GM12878 (cell line): ENCODE measurements around the gene ASPHD1. TPM values are rescaled to one million over a fixed set of nuclear protein-coding genes. Genes with fewer than 3 reads are reported as not detected.

Experiments
- ATAC-seq: fragments of 200-7000 bp; cut with Tn5 transposase; 3 replicates; pipeline ENCODE4 v1.9.1; 2020; ENCODE audit warnings: mild to moderate bottlenecking, moderate library complexity
- BruUV-seq: library from RNA; stranded (reverse); fragments of 400-500 nt; replicated peaks from 2 replicates; lab custom pipeline; 2021; lab: Mats Ljungman, UMichigan
- CTCF ChIA-PET: fragments of 300-600 bp; sonication (Branson Sonifier 250); formaldehyde crosslinking; extraction: SDS; loops from one replicate; lab custom pipeline; 2021; ENCODE audit warnings: inconsistent platforms; lab: Yijun Ruan, JAX
- POLR2A ChIA-PET: fragments of 350-600 bp; formaldehyde crosslinking; extraction: SDS; loops from one replicate; lab custom pipeline; 2021; ENCODE audit warnings: inconsistent platforms; lab: Charles Lee
- RAD21 ChIA-PET: fragments of 300-600 bp; sonication (Branson Sonifier 250); formaldehyde crosslinking; loops from one replicate; lab custom pipeline; 2023; ENCODE audit warnings: antibody characterized with exemption; ENCODE audit not compliant: unreplicated experiment; lab: Charles Lee
- SMC1A ChIA-PET: fragments of 300-600 bp; sonication (Branson Sonifier 250); formaldehyde crosslinking; loops from one replicate; lab custom pipeline; 2023; ENCODE audit not compliant: unreplicated experiment, uncharacterized antibody; lab: Charles Lee
- DNase-seq: peaks from one replicate; pipeline ENCODE4 v3.0.0-alpha.2; 2011; ENCODE audit warnings: low read depth, low spot score
- FAIRE-seq: peaks from 3 replicates; lab custom pipeline; 2011; peaks lifted over from hg19 to GRCh38; lab: Jason Lieb, UNC
- H2AFZ ChIP-seq: 2 replicates; pipeline ENCODE4 v1.6.0; 2011; ENCODE audit warnings: low read depth, low read length, control low read depth; ENCODE audit not compliant: control insufficient read depth
- H3K27ac ChIP-seq: 2 replicates; pipeline ENCODE4 v1.5.1; 2011; ENCODE audit warnings: control low read depth; ENCODE audit not compliant: control insufficient read depth, insufficient read depth
- H3K27me3 ChIP-seq, 2 experiments: replicated peaks in 1 of 2; 2 replicates each; pipeline versions ENCODE4 v1.6.0 to v1.6.1; 2011; ENCODE audit warnings: low read length in 1 of 2; ENCODE audit not compliant: control insufficient read depth in 2 of 2, insufficient read depth in 2 of 2
- H3K36me3 ChIP-seq, 2 experiments: 2 replicates each; pipeline ENCODE4 v1.5.1; 2011; ENCODE audit warnings: low read length in 1 of 2; ENCODE audit not compliant: control insufficient read depth in 2 of 2, insufficient read depth in 2 of 2
- H3K4me1 ChIP-seq: 2 replicates; pipeline ENCODE4 v1.6.1; 2011; ENCODE audit warnings: mild to moderate bottlenecking, low read length, moderate library complexity, mixed read lengths; ENCODE audit not compliant: control insufficient read depth, insufficient read depth
- H3K4me2 ChIP-seq: 2 replicates; pipeline ENCODE4 v1.6.0; 2011; ENCODE audit warnings: control low read depth; ENCODE audit not compliant: control insufficient read depth, insufficient read depth
- H3K4me3 ChIP-seq: fragments of 200-600 bp; sonication (generic); 2 replicates; pipeline ENCODE4 v1.5.1; 2016
- H3K79me2 ChIP-seq: 2 replicates; pipeline ENCODE4 v1.6.0; 2011; ENCODE audit warnings: low read length; ENCODE audit not compliant: control insufficient read depth, insufficient read depth
- H3K9ac ChIP-seq: 2 replicates; pipeline ENCODE4 v1.8.0; 2011; ENCODE audit warnings: low read length, control low read depth, mixed read lengths; ENCODE audit not compliant: control insufficient read depth, insufficient read depth
- H3K9me3 ChIP-seq: replicated peaks from 3 replicates; pipeline ENCODE4 v1.5.1; 2011; ENCODE audit warnings: mild to moderate bottlenecking, low read length; ENCODE audit not compliant: control insufficient read depth, insufficient read depth
- H4K20me1 ChIP-seq: 2 replicates; pipeline ENCODE4 v1.6.0; 2011; ENCODE audit not compliant: control insufficient read depth, insufficient read depth
- CREB1 ChIP-seq: IDR thresholded peaks from 2 replicates; pipeline ENCODE4 v1.6.1; 2012; ENCODE audit warnings: low read depth, mild to moderate bottlenecking, inconsistent platforms
- POLR2A ChIP-seq: IDR thresholded peaks from 2 replicates; pipeline ENCODE4 v1.6.1; 2011; ENCODE audit warnings: low read depth, mild to moderate bottlenecking, low read length
- WGBS: methylation state at CpG from one replicate; pipeline ENCODE4 v1.1.6; 2016; ENCODE audit warnings: low lambda C conversion rate; ENCODE audit not compliant: insufficient replicate concordance, insufficient coverage; ENCODE audit errors: missing lambda C conversion rate; 5-methylcytosine and 5-hydroxymethylcytosine counted together
- in situ Hi-C: fragments of 300-500 bp; cut with MboI; formaldehyde crosslinking; loops from 9 replicates; pipeline ENCODE4 v1.14.3; 2018; ENCODE audit warnings: mixed read lengths
- intact Hi-C: fragments of 100-400 bp; cut with micrococcal nuclease; formaldehyde crosslinking; loops from one replicate; pipeline ENCODE4 v1.14.2; 2022; ENCODE audit not compliant: unreplicated experiment
- polyA plus RNA-seq, 11 experiments: library from polyadenylated mRNA; depleted of rRNA in 4 of 11; unstranded in 6 of 11; stranded (reverse) in 5 of 11; fragments of >200 nt; fragmentation: Nextera tagmentation in 4 of 11; fragmentation: Illumina TruSeq in 1 of 11; extraction: Ambion mirVana in 4 of 11; extraction: Trizol in 1 of 11; gene quantifications; 1 replicate in 1 of 11; 2 replicates in 10 of 11; pipeline versions ENCODE4 v1.2.1 to v1.2.3, GENCODE V29; 2011 to 2016; ENCODE audit warnings: inconsistent platforms in 2 of 11, missing spikeins in 2 of 11, low read depth in 1 of 11
- total RNA-seq, 4 experiments: library from RNA; depleted of rRNA in 3 of 4; stranded (reverse); fragments of >200 nt in 3 of 4; fragmentation: Illumina TruSeq in 1 of 4; extraction: Trizol in 1 of 4; gene quantifications; 2 replicates each; pipeline versions ENCODE4 v1.2.1 to v1.2.3, GENCODE V29; 2013 to 2021
- TF ChIP-seq, protein P1 (sequence below): IDR thresholded peaks from 2 replicates; pipeline ENCODE4 v1.6.1; 2012; ENCODE audit warnings: low read depth, low read length, improper control_type of control experiment

ASPHD1 gene
- total and polyA plus RNA-seq, 10 of the 15 experiments (the other 5 are each of a cell fraction or from before 2014, with no cell fraction given): not detected

DNA sequence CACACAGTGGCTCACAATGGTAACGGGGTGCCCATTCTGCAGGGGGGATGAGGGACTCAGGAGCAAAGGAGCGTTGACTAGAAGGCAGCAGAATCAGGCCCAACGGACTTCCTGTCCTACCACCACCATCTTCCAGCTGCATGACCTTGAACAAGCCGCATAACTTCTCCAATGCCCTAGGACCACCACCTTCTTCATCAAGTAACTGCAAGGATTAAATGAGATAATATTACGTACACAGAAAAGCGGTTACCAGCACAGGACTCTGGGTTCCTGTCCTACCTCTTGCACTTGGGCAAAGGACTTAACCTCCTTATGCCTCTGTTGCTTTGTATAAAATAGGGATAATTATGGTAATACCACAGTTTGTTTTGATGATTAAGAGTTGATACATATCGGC is 4.7 kb downstream of the ASPHD1 start:
- TF ChIP-seq POLR2A (peak; percentile 4; the same call in 1 of the 2 replicates), CREB1 (no peak)
- no peak overlapping the region for H3K4me2 ChIP-seq
- no peaks in the 10 kb centered on the region for H3K79me2 ChIP-seq
- H3K4me3 ChIP-seq: no peak overlapping the region
- no peaks in the 10 kb centered on the region for H4K20me1 ChIP-seq
- no peak overlapping the region for H3K27ac ChIP-seq
- DNase-seq (no peak), FAIRE-seq (no peak), ATAC-seq (no peak)
- POLR2A ChIA-PET: interaction anchor here (1.1 kb wide), 1 partner anchor 22 kb away, joined by 3 read pairs; the partner anchor contains the start of gene KCTD13
- H3K27me3 ChIP-seq: no peaks in the 10 kb centered on the region
- BruUV-seq: no TSS peak
- SMC1A ChIA-PET: no interaction called here
- in situ Hi-C loops (no loop called here), intact Hi-C loops (loop anchor here (10.0 kb wide), 1 partner anchor 120 kb away; the partner anchor contains the start of gene C16orf92)
- H3K36me3 ChIP-seq: no peaks in the 10 kb centered on the region
- no peak overlapping the region for H2AFZ ChIP-seq
- 88% methylated on average over 7 of the region's 7 CpGs for WGBS
- no peaks in the 10 kb centered on the region for H3K9me3 ChIP-seq
- RAD21 ChIA-PET: no interaction called here
- CTCF ChIA-PET: no interaction called here
- no peaks in the 10 kb centered on the region for H3K4me1 ChIP-seq
- H3K9ac ChIP-seq: no peak overlapping the region

DNA sequence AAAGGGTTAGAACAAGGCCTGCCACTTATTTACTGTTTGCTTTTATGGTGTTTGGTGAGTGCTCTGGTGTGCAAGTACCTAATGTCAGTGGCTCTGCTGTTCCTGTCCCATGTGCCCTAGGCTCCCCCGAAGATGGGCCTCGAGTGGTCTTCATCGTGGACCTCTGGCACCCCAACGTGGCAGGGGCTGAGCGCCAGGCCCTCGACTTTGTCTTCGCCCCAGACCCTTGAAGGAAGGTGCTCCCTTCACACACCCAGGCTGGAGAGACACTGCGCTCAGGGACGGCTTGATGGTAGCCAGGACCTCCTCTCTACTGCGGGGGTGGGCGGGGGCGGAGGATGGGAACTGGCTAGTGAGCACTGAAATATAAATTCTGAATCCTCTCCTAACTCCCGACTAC is 5.4 kb downstream of the ASPHD1 start:
- Histone ChIP-seq H3K4me3 (no peak overlapping the region), H3K4me1 (no peaks in the 10 kb centered on the region), H3K9me3 (no peaks in the 10 kb centered on the region), H3K79me2 (no peaks in the 10 kb centered on the region), H3K27ac (no peak overlapping the region), H3K9ac (no peak overlapping the region), H3K36me3 (no peaks in the 10 kb centered on the region), H3K27me3 (no peaks in the 10 kb centered on the region), H2AFZ (no peak overlapping the region), H3K4me2 (no peak overlapping the region), H4K20me1 (no peaks in the 10 kb centered on the region)
- SMC1A ChIA-PET: no interaction called here
- intact Hi-C loops: loop anchor here (10.0 kb wide), 1 partner anchor 119 kb away; the partner anchor contains the start of gene C16orf92
- no peak for DNase-seq
- POLR2A ChIA-PET: interaction anchor here (0.6 kb wide), 1 partner anchor 269 kb away, joined by 3 read pairs; no protein-coding TSS in a partner anchor
- in situ Hi-C loops: no loop called here
- WGBS: 89% methylated on average over 13 of the region's 13 CpGs
- BruUV-seq: no TSS peak
- no peak for ATAC-seq
- TF ChIP-seq, protein P1, sequence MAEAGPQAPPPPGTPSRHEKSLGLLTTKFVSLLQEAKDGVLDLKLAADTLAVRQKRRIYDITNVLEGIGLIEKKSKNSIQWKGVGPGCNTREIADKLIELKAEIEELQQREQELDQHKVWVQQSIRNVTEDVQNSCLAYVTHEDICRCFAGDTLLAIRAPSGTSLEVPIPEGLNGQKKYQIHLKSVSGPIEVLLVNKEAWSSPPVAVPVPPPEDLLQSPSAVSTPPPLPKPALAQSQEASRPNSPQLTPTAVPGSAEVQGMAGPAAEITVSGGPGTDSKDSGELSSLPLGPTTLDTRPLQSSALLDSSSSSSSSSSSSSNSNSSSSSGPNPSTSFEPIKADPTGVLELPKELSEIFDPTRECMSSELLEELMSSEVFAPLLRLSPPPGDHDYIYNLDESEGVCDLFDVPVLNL: no peak
- peak; percentile 57 for TF ChIP-seq POLR2A
- RAD21 ChIA-PET: no interaction called here
- FAIRE-seq: no peak
- CTCF ChIA-PET: no interaction called here
